NCI-H187 (cell line): ENCODE results near the gene TRIM27.
A peak's percentile ranks its signal among the peaks of the same experiment; 100 is the strongest.
"Not testable (repeated sequence)": the region's sequence is repeated elsewhere in the genome, so short reads cannot be mapped to it uniquely, and the experiment has no call there.

ENCODE experiments used
- DNase-seq, 2 experiments: peaks; one replicate each; lab custom pipeline; 2025; lab: John Stamatoyannopoulos, UW

The TRIM27 gene

GRCh38 chr6:28923318-28924102 lies at the start of gene TRIM27:
TRIM27 (minus strand) TSS chr6:28923985; CDS start chr6:28923632, 353 bp downstream.
- peak; percentile 74 to 80 for DNase-seq

- not testable (repeated sequence) for DNase-seq
Measured at GRCh38 chr6:28970056-28970455, 46.3 kb upstream of the TRIM27 start.

GRCh38 chr6:28969129-28969528 lies 45.3 kb upstream of the TRIM27 start:
- DNase-seq = no peak

GRCh38 chr6:28968476-28968875 lies 44.7 kb upstream of the TRIM27 start:
- no peak for DNase-seq

- no peak for DNase-seq
Measured at GRCh38 chr6:28965706-28966105, 41.9 kb upstream of the TRIM27 start.

GRCh38 chr6:28960846-28961500 lies 37.2 kb upstream of the TRIM27 start:
- no peak for DNase-seq

- DNase-seq = not testable (repeated sequence)
Measured at GRCh38 chr6:28958561-28959243, 34.9 kb upstream of the TRIM27 start.

GRCh38 chr6:28957795-28958314 lies 34.1 kb upstream of the TRIM27 start:
- DNase-seq = not testable (repeated sequence)

- no peak for DNase-seq
Measured at GRCh38 chr6:28956331-28956730, 32.5 kb upstream of the TRIM27 start.

GRCh38 chr6:28953585-28954258 lies 29.9 kb upstream of the TRIM27 start:
- no peak for DNase-seq

- peak in 1 of 2 experiments; percentile 23 for DNase-seq
Measured at GRCh38 chr6:28953039-28953584, 29.3 kb upstream of the TRIM27 start.

GRCh38 chr6:28949656-28950195 lies 25.9 kb upstream of the TRIM27 start:
- DNase-seq = not testable (repeated sequence)

GRCh38 chr6:28948782-28949486 lies 25.1 kb upstream of the TRIM27 start:
- no peak for DNase-seq

GRCh38 chr6:28947831-28948270 lies 24.1 kb upstream of the TRIM27 start:
- DNase-seq = no peak

GRCh38 chr6:28947067-28947765 lies 23.4 kb upstream of the TRIM27 start:
- no peak for DNase-seq

- DNase-seq = no peak
Measured at GRCh38 chr6:28945349-28945748, 21.6 kb upstream of the TRIM27 start.

- DNase-seq = peak; percentile 32 to 61
Measured at GRCh38 chr6:28944412-28944865, 20.7 kb upstream of the TRIM27 start.

GRCh38 chr6:28943557-28944411 lies 20.0 kb upstream of the TRIM27 start:
- DNase-seq = peak; percentile 60 to 74

GRCh38 chr6:28943223-28943556 lies 19.4 kb upstream of the TRIM27 start:
- no peak for DNase-seq
